SU-DHL-6 (cell line): ENCODE data around the gene DCDC1.

Experiments
- EZH2phosphoT487 ChIP-seq: fragments of 200-600 bp; sonication (generic), shearing (Covaris generic); conservative IDR thresholded peaks from 2 replicates; pipeline ENCODE4 v1.6.1; 2018; ENCODE audit warnings: mild to moderate bottlenecking, antibody characterized with exemption, low read length, moderate library complexity, mixed read lengths
- TF ChIP-seq, protein P1 (sequence below): fragments of 200-600 bp; sonication (generic); IDR thresholded peaks from one replicate; pipeline ENCODE4 v1.5.1; 2017; ENCODE audit warnings: antibody characterized with exemption, mild to moderate bottlenecking, low read length, moderate library complexity; ENCODE audit not compliant: insufficient read depth, poor library complexity, severe bottlenecking

GRCh38 chr11:31001427-31001826, 368.1 kb downstream of the DCDC1 start:
- TF ChIP-seq, protein P1, sequence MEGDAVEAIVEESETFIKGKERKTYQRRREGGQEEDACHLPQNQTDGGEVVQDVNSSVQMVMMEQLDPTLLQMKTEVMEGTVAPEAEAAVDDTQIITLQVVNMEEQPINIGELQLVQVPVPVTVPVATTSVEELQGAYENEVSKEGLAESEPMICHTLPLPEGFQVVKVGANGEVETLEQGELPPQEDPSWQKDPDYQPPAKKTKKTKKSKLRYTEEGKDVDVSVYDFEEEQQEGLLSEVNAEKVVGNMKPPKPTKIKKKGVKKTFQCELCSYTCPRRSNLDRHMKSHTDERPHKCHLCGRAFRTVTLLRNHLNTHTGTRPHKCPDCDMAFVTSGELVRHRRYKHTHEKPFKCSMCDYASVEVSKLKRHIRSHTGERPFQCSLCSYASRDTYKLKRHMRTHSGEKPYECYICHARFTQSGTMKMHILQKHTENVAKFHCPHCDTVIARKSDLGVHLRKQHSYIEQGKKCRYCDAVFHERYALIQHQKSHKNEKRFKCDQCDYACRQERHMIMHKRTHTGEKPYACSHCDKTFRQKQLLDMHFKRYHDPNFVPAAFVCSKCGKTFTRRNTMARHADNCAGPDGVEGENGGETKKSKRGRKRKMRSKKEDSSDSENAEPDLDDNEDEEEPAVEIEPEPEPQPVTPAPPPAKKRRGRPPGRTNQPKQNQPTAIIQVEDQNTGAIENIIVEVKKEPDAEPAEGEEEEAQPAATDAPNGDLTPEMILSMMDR = no peak
- no peak for TF ChIP-seq EZH2phosphoT487
